ENCODE measurements around the gene PIP5KL1. TPM values are rescaled to one million over a fixed set of nuclear protein-coding genes. Genes with fewer than 3 reads are reported as not detected.

Gene PIP5KL1, protein sequence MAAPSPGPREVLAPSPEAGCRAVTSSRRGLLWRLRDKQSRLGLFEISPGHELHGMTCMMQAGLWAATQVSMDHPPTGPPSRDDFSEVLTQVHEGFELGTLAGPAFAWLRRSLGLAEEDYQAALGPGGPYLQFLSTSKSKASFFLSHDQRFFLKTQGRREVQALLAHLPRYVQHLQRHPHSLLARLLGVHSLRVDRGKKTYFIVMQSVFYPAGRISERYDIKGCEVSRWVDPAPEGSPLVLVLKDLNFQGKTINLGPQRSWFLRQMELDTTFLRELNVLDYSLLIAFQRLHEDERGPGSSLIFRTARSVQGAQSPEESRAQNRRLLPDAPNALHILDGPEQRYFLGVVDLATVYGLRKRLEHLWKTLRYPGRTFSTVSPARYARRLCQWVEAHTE
- total RNA-seq (1.6 and 3.7 TPM in 2 replicates), polyA plus RNA-seq (1.4 and 2.5 TPM in 2 replicates)

DNA sequence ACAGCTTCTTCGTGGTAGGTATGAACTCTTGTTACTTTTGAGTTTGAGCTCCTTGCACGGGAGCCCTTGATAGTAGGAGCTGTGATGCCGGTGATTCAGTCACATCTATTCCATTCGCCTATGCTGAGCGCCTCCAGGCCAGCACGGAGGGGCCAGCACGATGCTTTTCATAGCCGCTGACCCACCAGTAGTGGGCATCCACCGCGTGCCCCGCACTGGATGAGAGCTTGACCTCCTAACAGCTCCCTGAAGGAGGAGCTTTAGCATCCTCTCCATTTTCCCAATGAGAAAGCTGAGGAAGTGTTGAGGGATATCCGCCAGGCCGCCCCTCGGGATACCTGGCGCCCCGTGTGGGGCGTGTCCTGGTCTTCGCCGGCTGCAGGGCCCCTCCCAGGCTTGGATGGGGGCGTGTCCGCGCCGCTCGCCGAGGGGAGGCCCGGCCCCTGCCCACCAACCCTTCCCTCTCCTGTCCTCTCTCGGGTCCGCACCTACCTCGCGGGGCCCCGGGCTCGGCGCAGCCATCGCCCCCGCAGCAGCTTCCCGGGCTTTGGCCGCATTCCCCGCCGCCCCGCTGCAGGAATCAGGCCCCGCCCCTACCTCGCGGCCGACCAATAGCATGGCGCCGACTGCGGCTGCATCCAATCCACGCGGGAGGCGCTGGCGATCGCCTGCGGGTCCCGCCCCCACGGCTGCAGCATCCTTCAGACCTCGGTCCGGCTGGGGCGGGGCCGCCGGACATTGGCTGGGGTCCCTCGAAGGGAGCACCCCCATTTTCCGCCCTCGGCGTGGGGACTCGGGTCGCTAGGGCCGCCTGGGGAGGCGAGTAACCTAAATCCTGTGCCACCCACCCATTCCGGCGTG, at the start of gene PIP5KL1:
TSS of gene PIP5KL1 (minus strand) at position 547 of the 861 bp plus-strand sequence. CDS start at position 522, 25 bp downstream.
- H3K27me3 ChIP-seq: peaks cover 36% of the 10 kb centered on the region

DNA sequence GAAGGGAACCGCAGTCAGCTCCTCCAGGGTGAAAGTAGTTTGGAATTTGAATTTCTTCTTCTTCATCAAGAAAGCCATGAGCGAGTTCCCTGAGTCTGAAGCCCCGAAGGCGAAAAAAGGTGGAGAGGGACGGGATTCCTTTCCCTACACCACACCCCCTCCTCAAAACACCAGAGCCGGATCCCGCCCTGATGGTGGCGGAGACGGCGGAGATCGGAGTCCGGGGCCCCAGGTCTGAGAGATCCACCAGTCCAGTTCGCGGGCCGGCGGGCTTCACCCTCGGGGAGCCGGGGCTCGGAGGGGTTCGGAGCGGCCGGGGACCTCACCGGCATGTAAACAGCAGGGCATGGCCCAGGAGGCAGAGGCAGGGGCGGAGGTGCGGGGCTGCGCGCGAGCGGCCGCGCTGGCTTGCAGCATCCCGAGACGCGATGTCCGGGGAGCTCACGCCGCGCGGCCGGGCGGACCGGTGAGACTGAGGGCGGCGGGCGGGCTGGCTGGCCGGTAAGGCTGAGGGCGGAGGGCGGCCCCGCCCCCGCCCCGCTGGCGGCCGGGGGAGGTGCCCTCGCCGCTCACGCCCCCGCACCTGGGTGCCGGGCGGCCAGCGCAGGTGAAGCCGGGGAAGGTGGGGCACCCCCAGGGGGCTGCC, 49.6 kb upstream of the PIP5KL1 start:
- peaks cover 46% of the 10 kb centered on the region for H3K4me1 ChIP-seq (ENCODE audit: insufficient read depth)
- H3K4me3 ChIP-seq: peak overlapping the region; percentile 75
- H3K36me3 ChIP-seq (replicated peaks; ENCODE audit: insufficient read depth, low read depth): no peaks in the 10 kb centered on the region
- peak overlapping the region; percentile 92 for H3K4me2 ChIP-seq
- no peaks in the 10 kb centered on the region for H3K9me2 ChIP-seq (replicated peaks; ENCODE audit: insufficient read depth)
- WGBS (ENCODE audit: low lambda C conversion rate, missing lambda C conversion rate): 2% methylated on average over 31 of the region's 61 CpGs
- peak; percentile 90 for DNase-seq (ENCODE audit: low spot score)
- H3K27ac ChIP-seq: peak overlapping the region; percentile 99
- TF ChIP-seq EZH2phosphoT487 (IDR thresholded peaks at IDR 0.05; ENCODE audit: low read depth, severe bottlenecking, unreplicated experiment) (no peak), EZH2 (IDR thresholded peaks at IDR 0.05; ENCODE audit: borderline replicate concordance) (no peak)
- TF ChIP-seq, protein P1, sequence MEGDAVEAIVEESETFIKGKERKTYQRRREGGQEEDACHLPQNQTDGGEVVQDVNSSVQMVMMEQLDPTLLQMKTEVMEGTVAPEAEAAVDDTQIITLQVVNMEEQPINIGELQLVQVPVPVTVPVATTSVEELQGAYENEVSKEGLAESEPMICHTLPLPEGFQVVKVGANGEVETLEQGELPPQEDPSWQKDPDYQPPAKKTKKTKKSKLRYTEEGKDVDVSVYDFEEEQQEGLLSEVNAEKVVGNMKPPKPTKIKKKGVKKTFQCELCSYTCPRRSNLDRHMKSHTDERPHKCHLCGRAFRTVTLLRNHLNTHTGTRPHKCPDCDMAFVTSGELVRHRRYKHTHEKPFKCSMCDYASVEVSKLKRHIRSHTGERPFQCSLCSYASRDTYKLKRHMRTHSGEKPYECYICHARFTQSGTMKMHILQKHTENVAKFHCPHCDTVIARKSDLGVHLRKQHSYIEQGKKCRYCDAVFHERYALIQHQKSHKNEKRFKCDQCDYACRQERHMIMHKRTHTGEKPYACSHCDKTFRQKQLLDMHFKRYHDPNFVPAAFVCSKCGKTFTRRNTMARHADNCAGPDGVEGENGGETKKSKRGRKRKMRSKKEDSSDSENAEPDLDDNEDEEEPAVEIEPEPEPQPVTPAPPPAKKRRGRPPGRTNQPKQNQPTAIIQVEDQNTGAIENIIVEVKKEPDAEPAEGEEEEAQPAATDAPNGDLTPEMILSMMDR (IDR thresholded peaks at IDR 0.05; ENCODE audit: poor library complexity): no peak
- H3K79me2 ChIP-seq: peaks cover 63% of the 10 kb centered on the region
- H3K9me3 ChIP-seq (ENCODE audit: low read depth): no peaks in the 10 kb centered on the region
- H4K20me1 ChIP-seq (ENCODE audit: insufficient read depth, poor library complexity, severe bottlenecking): peaks cover 50% of the 10 kb centered on the region
- no peaks in the 10 kb centered on the region for H3K27me3 ChIP-seq
- H2AFZ ChIP-seq: no peak overlapping the region

More for the DNA sequence above, at the start of gene PIP5KL1:
- TF ChIP-seq, protein P1 (IDR thresholded peaks at IDR 0.05; ENCODE audit: poor library complexity): peak; percentile 30
- TF ChIP-seq EZH2 (IDR thresholded peaks at IDR 0.05; ENCODE audit: borderline replicate concordance): no peak
- TF ChIP-seq EZH2phosphoT487 (IDR thresholded peaks at IDR 0.05; ENCODE audit: low read depth, severe bottlenecking, unreplicated experiment): no peak
- Histone ChIP-seq H3K4me3 (peak within 1 kb of the TSS; percentile 21), H3K79me2 (peaks cover 2% of the 10 kb centered on the region), H4K20me1 (ENCODE audit: insufficient read depth, poor library complexity, severe bottlenecking) (no peaks in the 10 kb centered on the region), H3K4me2 (peak within 1 kb of the TSS; percentile 89), H3K36me3 (replicated peaks; ENCODE audit: insufficient read depth, low read depth) (no peaks in the 10 kb centered on the region), H2AFZ (no peak within 1 kb of the TSS), H3K27ac (peak within 1 kb of the TSS; percentile 58), H3K9me2 (replicated peaks; ENCODE audit: insufficient read depth) (no peaks in the 10 kb centered on the region), H3K4me1 (ENCODE audit: insufficient read depth) (peaks cover 26% of the 10 kb centered on the region), H3K9me3 (ENCODE audit: low read depth) (no peaks in the 10 kb centered on the region)
- DNase-seq (ENCODE audit: low spot score): peak; percentile 92
- WGBS (ENCODE audit: low lambda C conversion rate, missing lambda C conversion rate): 4% methylated on average over 43 of the region's 70 CpGs

DNA sequence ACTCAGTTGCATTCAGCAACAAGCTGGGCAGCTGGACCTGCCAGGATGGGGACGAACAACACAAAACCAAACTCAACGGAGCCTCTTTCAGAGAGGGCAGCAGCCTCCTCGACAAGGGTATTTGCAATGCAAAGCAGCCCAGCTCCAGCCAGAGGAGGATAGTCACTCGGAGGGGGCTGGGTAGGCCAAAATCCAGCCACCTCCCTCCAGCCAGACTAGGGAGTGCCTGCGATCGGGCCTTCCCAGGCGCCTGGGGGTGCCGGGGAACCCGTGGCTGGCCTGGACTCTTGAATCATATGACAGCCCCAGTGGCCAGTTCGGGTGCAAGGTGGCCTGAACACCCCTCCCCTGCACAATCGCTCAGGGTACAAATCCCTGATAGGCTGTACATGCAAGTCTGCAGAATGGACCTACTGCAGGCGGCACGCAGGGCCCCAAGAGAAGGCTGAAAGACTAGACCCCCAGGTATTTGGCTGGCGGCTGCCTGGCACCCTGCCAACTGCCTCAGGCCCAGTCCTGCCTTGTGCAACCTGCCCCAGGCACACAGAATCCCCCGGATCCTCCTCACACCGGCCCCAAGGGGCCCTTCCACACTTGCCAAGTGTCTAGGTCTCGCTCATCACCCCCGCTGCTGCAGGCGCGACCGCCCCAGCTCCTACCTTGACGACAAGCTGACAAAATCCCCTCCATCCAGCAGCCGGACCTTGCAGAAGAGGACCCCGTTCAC, 48.9 kb upstream of the PIP5KL1 start:
- Histone ChIP-seq H3K27ac (peak overlapping the region; percentile 99), H3K4me3 (peak overlapping the region; percentile 75), H4K20me1 (ENCODE audit: insufficient read depth, poor library complexity, severe bottlenecking) (peaks cover 57% of the 10 kb centered on the region), H3K9me3 (ENCODE audit: low read depth) (no peaks in the 10 kb centered on the region), H3K27me3 (no peaks in the 10 kb centered on the region), H3K79me2 (peaks cover 69% of the 10 kb centered on the region), H2AFZ (no peak overlapping the region), H3K9me2 (replicated peaks; ENCODE audit: insufficient read depth) (no peaks in the 10 kb centered on the region), H3K4me2 (peak overlapping the region; percentile 92), H3K4me1 (ENCODE audit: insufficient read depth) (peaks cover 53% of the 10 kb centered on the region), H3K36me3 (replicated peaks; ENCODE audit: insufficient read depth, low read depth) (no peaks in the 10 kb centered on the region)
- under 1% methylated on average over 24 of the region's 24 CpGs for WGBS (ENCODE audit: low lambda C conversion rate, missing lambda C conversion rate)
- DNase-seq (ENCODE audit: low spot score): peak; percentile 72
- TF ChIP-seq EZH2phosphoT487 (IDR thresholded peaks at IDR 0.05; ENCODE audit: low read depth, severe bottlenecking, unreplicated experiment) (no peak), EZH2 (IDR thresholded peaks at IDR 0.05; ENCODE audit: borderline replicate concordance) (no peak)
- TF ChIP-seq, protein P1 (IDR thresholded peaks at IDR 0.05; ENCODE audit: poor library complexity): no peak
